ENCODE measurements around the gene SCAMP5. TPM values are rescaled to one million over a fixed set of nuclear protein-coding genes. Genes with fewer than 3 reads are reported as not detected.

Gene SCAMP5
- total and polyA plus RNA-seq, 2 donors: 2.3 to 8.4 TPM

GRCh38 chr15:74963213-74963612 lies 32.1 kb upstream of the SCAMP5 start:
- Histone ChIP-seq H3K36me3 (ENCODE audit: control insufficient read depth in 2 of 2, insufficient read depth in 2 of 2, low read length in 1 of 2) (no peaks in the 10 kb centered on the region), H3K9me3 (ENCODE audit: control insufficient read depth in 2 of 2, insufficient read depth in 1 of 2, low read length in 1 of 2) (no peaks in the 10 kb centered on the region)
- WGBS: 95% methylated on average over 4 of the region's 4 CpGs

GRCh38 chr15:74964794-74965193 lies 30.6 kb upstream of the SCAMP5 start:
- H3K4me3 ChIP-seq (ENCODE audit: low read length in 2 of 2): no peak overlapping the region
- H3K4me1 ChIP-seq (ENCODE audit: control insufficient read depth in 2 of 2, insufficient read depth in 2 of 2, low read length in 2 of 2): no peaks in the 10 kb centered on the region
- no peaks in the 10 kb centered on the region for H3K36me3 ChIP-seq (ENCODE audit: control insufficient read depth in 2 of 2, insufficient read depth in 2 of 2, low read length in 1 of 2)
- H3K27me3 ChIP-seq (ENCODE audit: control insufficient read depth in 2 of 2, insufficient read depth in 1 of 2, low read length in 1 of 2): peaks cover 10 to 36% of the 10 kb centered on the region in 2 donors
- 41% methylated on average over 3 of the region's 3 CpGs for WGBS
- H3K27ac ChIP-seq (ENCODE audit: low read depth in 1 of 2, low read length in 1 of 2): peak overlapping the region in 1 of 2 donors; percentile 18
- no peak for DNase-seq (ENCODE audit: low read depth in 6 of 9, low spot score in 9 of 9)
- no peaks in the 10 kb centered on the region for H3K9me3 ChIP-seq (ENCODE audit: control insufficient read depth in 2 of 2, insufficient read depth in 1 of 2, low read length in 1 of 2)

More at GRCh38 chr15:74963213-74963612, 32.1 kb upstream of the SCAMP5 start:
- Histone ChIP-seq H3K27me3 (ENCODE audit: control insufficient read depth in 2 of 2, insufficient read depth in 1 of 2, low read length in 1 of 2) (peaks cover 25 to 52% of the 10 kb centered on the region in 2 donors), H3K27ac (ENCODE audit: low read depth in 1 of 2, low read length in 1 of 2) (no peak overlapping the region), H3K4me1 (ENCODE audit: control insufficient read depth in 2 of 2, insufficient read depth in 2 of 2, low read length in 2 of 2) (peaks cover 0 to 8% of the 10 kb centered on the region in 2 donors), H3K4me3 (ENCODE audit: low read length in 2 of 2) (no peak overlapping the region)
- DNase-seq (ENCODE audit: low read depth in 6 of 9, low spot score in 9 of 9): no peak

GRCh38 chr15:74967670-74968069 lies 27.7 kb upstream of the SCAMP5 start:
- no peak overlapping the region for H3K4me3 ChIP-seq (ENCODE audit: low read length in 2 of 2)
- no peak for DNase-seq (ENCODE audit: low read depth in 6 of 9, low spot score in 9 of 9)
- no peaks in the 10 kb centered on the region for H3K36me3 ChIP-seq (ENCODE audit: control insufficient read depth in 2 of 2, insufficient read depth in 2 of 2, low read length in 1 of 2)
- H3K27ac ChIP-seq (ENCODE audit: low read depth in 1 of 2, low read length in 1 of 2): no peak overlapping the region
- H3K9me3 ChIP-seq (ENCODE audit: control insufficient read depth in 2 of 2, insufficient read depth in 1 of 2, low read length in 1 of 2): no peaks in the 10 kb centered on the region
- no peaks in the 10 kb centered on the region for H3K4me1 ChIP-seq (ENCODE audit: control insufficient read depth in 2 of 2, insufficient read depth in 2 of 2, low read length in 2 of 2)
- WGBS: 78% methylated on average over 5 of the region's 5 CpGs
- peaks cover 0 to 10% of the 10 kb centered on the region in 2 donors for H3K27me3 ChIP-seq (ENCODE audit: control insufficient read depth in 2 of 2, insufficient read depth in 1 of 2, low read length in 1 of 2)

GRCh38 chr15:74976159-74976558 lies 19.2 kb upstream of the SCAMP5 start:
- 100% methylated on average over 1 of the region's 1 CpG for WGBS
- no peak for DNase-seq (ENCODE audit: low read depth in 6 of 9, low spot score in 9 of 9)
- H3K4me3 ChIP-seq (ENCODE audit: low read length in 2 of 2): no peak overlapping the region

GRCh38 chr15:74977599-74977998 lies 17.8 kb upstream of the SCAMP5 start:
- WGBS: 91% methylated on average over 4 of the region's 4 CpGs
- H3K4me3 ChIP-seq (ENCODE audit: low read length in 2 of 2): no peak overlapping the region
- no peaks in the 10 kb centered on the region for H3K36me3 ChIP-seq (ENCODE audit: control insufficient read depth in 2 of 2, insufficient read depth in 2 of 2, low read length in 1 of 2)
- no peaks in the 10 kb centered on the region for H3K9me3 ChIP-seq (ENCODE audit: control insufficient read depth in 2 of 2, insufficient read depth in 1 of 2, low read length in 1 of 2)
- H3K4me1 ChIP-seq (ENCODE audit: control insufficient read depth in 2 of 2, insufficient read depth in 2 of 2, low read length in 2 of 2): no peaks in the 10 kb centered on the region
- no peak overlapping the region for H3K27ac ChIP-seq (ENCODE audit: low read depth in 1 of 2, low read length in 1 of 2)
- DNase-seq (ENCODE audit: low read depth in 6 of 9, low spot score in 9 of 9): no peak
- H3K27me3 ChIP-seq (ENCODE audit: control insufficient read depth in 2 of 2, insufficient read depth in 1 of 2, low read length in 1 of 2): peaks cover 0 to 4% of the 10 kb centered on the region in 2 donors

More at GRCh38 chr15:74976159-74976558, 19.2 kb upstream of the SCAMP5 start:
- H3K27ac ChIP-seq (ENCODE audit: low read depth in 1 of 2, low read length in 1 of 2): no peak overlapping the region
- H3K9me3 ChIP-seq (ENCODE audit: control insufficient read depth in 2 of 2, insufficient read depth in 1 of 2, low read length in 1 of 2): no peaks in the 10 kb centered on the region
- no peaks in the 10 kb centered on the region for H3K36me3 ChIP-seq (ENCODE audit: control insufficient read depth in 2 of 2, insufficient read depth in 2 of 2, low read length in 1 of 2)
- H3K27me3 ChIP-seq (ENCODE audit: control insufficient read depth in 2 of 2, insufficient read depth in 1 of 2, low read length in 1 of 2): peaks cover 0 to 6% of the 10 kb centered on the region in 2 donors
- H3K4me1 ChIP-seq (ENCODE audit: control insufficient read depth in 2 of 2, insufficient read depth in 2 of 2, low read length in 2 of 2): no peaks in the 10 kb centered on the region

- 100% methylated on average over 1 of the region's 1 CpG for WGBS
- H3K27me3 ChIP-seq (ENCODE audit: control insufficient read depth in 2 of 2, insufficient read depth in 1 of 2, low read length in 1 of 2): peaks cover 0 to 3% of the 10 kb centered on the region in 2 donors
- no peak overlapping the region for H3K4me3 ChIP-seq (ENCODE audit: low read length in 2 of 2)
- H3K9me3 ChIP-seq (ENCODE audit: control insufficient read depth in 2 of 2, insufficient read depth in 1 of 2, low read length in 1 of 2): no peaks in the 10 kb centered on the region
- no peak for DNase-seq (ENCODE audit: low read depth in 6 of 9, low spot score in 9 of 9)
- no peak overlapping the region for H3K27ac ChIP-seq (ENCODE audit: low read depth in 1 of 2, low read length in 1 of 2)
- H3K4me1 ChIP-seq (ENCODE audit: control insufficient read depth in 2 of 2, insufficient read depth in 2 of 2, low read length in 2 of 2): no peaks in the 10 kb centered on the region
- no peaks in the 10 kb centered on the region for H3K36me3 ChIP-seq (ENCODE audit: control insufficient read depth in 2 of 2, insufficient read depth in 2 of 2, low read length in 1 of 2)
Observed at GRCh38 chr15:74978077-74978476, 17.3 kb upstream of the SCAMP5 start.

- Histone ChIP-seq H3K9me3 (ENCODE audit: control insufficient read depth in 2 of 2, insufficient read depth in 1 of 2, low read length in 1 of 2) (no peaks in the 10 kb centered on the region), H3K4me3 (ENCODE audit: low read length in 2 of 2) (no peak overlapping the region), H3K4me1 (ENCODE audit: control insufficient read depth in 2 of 2, insufficient read depth in 2 of 2, low read length in 2 of 2) (no peaks in the 10 kb centered on the region), H3K27ac (ENCODE audit: low read depth in 1 of 2, low read length in 1 of 2) (no peak overlapping the region), H3K27me3 (ENCODE audit: control insufficient read depth in 2 of 2, insufficient read depth in 1 of 2, low read length in 1 of 2) (peaks cover 0 to 3% of the 10 kb centered on the region in 2 donors), H3K36me3 (ENCODE audit: control insufficient read depth in 2 of 2, insufficient read depth in 2 of 2, low read length in 1 of 2) (no peaks in the 10 kb centered on the region)
- WGBS: 33% methylated on average over 3 of the region's 3 CpGs
- no peak for DNase-seq (ENCODE audit: low read depth in 6 of 9, low spot score in 9 of 9)
Observed at GRCh38 chr15:74978503-74978902, 16.9 kb upstream of the SCAMP5 start.

- no peak for DNase-seq (ENCODE audit: low read depth in 6 of 9, low spot score in 9 of 9)
- H3K4me3 ChIP-seq (ENCODE audit: low read length in 2 of 2): no peak overlapping the region
- no peaks in the 10 kb centered on the region for H3K36me3 ChIP-seq (ENCODE audit: control insufficient read depth in 2 of 2, insufficient read depth in 2 of 2, low read length in 1 of 2)
- H3K9me3 ChIP-seq (ENCODE audit: control insufficient read depth in 2 of 2, insufficient read depth in 1 of 2, low read length in 1 of 2): no peaks in the 10 kb centered on the region
- no peaks in the 10 kb centered on the region for H3K4me1 ChIP-seq (ENCODE audit: control insufficient read depth in 2 of 2, insufficient read depth in 2 of 2, low read length in 2 of 2)
- peaks cover 0 to 8% of the 10 kb centered on the region in 2 donors for H3K27me3 ChIP-seq (ENCODE audit: control insufficient read depth in 2 of 2, insufficient read depth in 1 of 2, low read length in 1 of 2)
- no peak overlapping the region for H3K27ac ChIP-seq (ENCODE audit: low read depth in 1 of 2, low read length in 1 of 2)
- WGBS: 82% methylated on average over 5 of the region's 5 CpGs
Observed at GRCh38 chr15:74982183-74982582, 13.2 kb upstream of the SCAMP5 start.

GRCh38 chr15:74983725-74984231 lies 11.6 kb upstream of the SCAMP5 start:
- H3K27ac ChIP-seq (ENCODE audit: low read depth in 1 of 2, low read length in 1 of 2): no peak overlapping the region
- H3K36me3 ChIP-seq (ENCODE audit: control insufficient read depth in 2 of 2, insufficient read depth in 2 of 2, low read length in 1 of 2): no peaks in the 10 kb centered on the region
- no peak overlapping the region for H3K4me3 ChIP-seq (ENCODE audit: low read length in 2 of 2)
- H3K9me3 ChIP-seq (ENCODE audit: control insufficient read depth in 2 of 2, insufficient read depth in 1 of 2, low read length in 1 of 2): no peaks in the 10 kb centered on the region
- DNase-seq (ENCODE audit: low read depth in 6 of 9, low spot score in 9 of 9): no peak
- peaks cover 0 to 12% of the 10 kb centered on the region in 2 donors for H3K27me3 ChIP-seq (ENCODE audit: control insufficient read depth in 2 of 2, insufficient read depth in 1 of 2, low read length in 1 of 2)
- H3K4me1 ChIP-seq (ENCODE audit: control insufficient read depth in 2 of 2, insufficient read depth in 2 of 2, low read length in 2 of 2): no peaks in the 10 kb centered on the region
- 59% methylated on average over 4 of the region's 4 CpGs for WGBS

Data from thymus (tissue), 11 donors.